NCI-H1436 (cell line): ENCODE measurements around the gene SQSTM1.
"Not testable (repeated sequence)": the region's sequence is repeated elsewhere in the genome, so short reads cannot be mapped to it uniquely, and the experiment has no call there.

ENCODE experiments used
- DNase-seq: peaks from one replicate; lab custom pipeline; 2025; lab: John Stamatoyannopoulos, UW

Gene SQSTM1

DNA sequence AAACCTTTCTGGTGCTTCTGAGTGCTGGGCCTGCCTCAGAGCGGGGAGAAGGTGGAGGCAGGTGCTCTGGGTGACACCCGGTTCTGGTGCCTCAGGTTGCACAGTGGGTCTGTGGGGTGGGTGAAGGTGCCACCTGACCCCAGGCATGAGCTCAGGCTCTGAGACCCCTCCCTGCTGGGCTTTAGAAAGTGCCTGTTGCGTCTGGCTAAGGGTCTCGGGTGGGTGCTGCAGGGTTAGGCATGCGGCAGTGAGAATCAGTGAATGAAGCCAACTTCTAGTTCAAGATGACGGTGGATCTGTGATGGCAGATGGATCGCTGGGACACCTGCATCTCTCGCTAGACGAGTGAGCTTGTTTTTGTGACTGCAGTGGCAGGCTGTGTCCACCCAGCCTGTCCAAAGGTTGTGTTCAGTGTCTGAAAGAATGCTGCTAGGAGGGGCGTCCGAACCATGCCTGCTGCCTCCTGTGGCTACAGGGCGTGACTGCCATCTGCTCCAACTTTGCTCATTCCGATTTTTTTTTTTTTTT is 5.0 kb downstream of the SQSTM1 start:
- DNase-seq: no peak

- no peak for DNase-seq
Observed at GRCh38 chr5:179827680-179828079, 7.0 kb downstream of the SQSTM1 start.

- no peak for DNase-seq
Observed at GRCh38 chr5:179828756-179829421, 8.2 kb downstream of the SQSTM1 start.

DNA sequence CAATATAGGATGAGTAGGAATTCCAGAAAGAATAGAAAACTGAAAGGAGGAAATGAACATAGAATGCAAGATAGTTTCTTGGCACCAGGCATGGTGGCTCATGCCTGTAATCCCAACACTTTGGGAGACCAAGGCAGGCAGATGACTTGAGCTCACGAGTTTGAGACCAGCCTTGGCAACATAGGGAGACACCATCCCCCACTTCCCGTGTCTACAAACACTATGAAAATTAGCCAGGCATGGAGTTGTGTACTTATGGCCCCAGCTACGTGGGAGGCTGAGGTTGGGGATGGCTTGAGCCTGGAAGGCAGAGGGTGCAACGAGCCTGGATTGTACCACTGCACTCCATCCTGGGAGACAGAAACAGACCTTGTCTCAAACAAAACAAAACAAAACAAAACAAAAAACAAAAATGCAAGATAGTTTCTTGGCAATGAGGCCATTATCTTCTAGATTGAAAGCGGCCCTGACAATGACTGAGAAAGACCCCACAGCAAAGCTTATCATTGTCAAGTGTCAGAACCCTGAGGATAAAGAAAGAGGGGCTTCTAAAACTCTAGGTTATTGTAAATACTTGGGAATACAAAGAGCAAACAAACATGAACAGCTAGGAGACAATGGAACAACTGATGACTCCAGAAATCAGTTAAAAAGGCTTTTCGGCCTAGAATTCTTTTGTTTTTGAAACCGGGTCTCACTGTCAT is 9.2 kb downstream of the SQSTM1 start:
- DNase-seq: no peak

- DNase-seq: no peak
Observed at GRCh38 chr5:179830818-179831468, 10.2 kb downstream of the SQSTM1 start.

- DNase-seq: no peak
Observed at GRCh38 chr5:179832039-179832745, 11.5 kb downstream of the SQSTM1 start.

GRCh38 chr5:179833056-179833708 is 12.5 kb downstream of the SQSTM1 start:
- DNase-seq: no peak

GRCh38 chr5:179833709-179834070 is 13.0 kb downstream of the SQSTM1 start:
- DNase-seq: no peak

DNA sequence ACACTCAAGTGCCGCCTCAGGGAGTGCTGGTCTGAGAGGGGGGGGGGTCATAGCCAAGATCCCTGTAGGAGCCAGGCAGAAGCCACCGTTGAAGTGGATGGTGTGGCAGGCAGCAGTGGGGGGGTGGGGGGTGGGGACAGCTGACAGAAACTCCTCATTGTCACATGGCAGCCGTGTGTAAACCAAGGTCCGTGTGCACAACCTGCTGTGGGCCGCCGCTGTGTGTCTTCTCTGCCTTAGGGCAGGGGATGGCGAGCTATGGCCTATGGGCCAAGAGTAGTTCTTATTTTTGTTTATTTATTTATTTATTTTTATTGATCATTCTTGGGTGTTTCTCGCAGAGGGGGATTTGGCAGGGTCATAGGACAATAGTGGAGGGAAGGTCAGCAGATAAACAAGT is 13.4 kb downstream of the SQSTM1 start:
- DNase-seq: no peak

GRCh38 chr5:179834871-179835270 is 14.2 kb downstream of the SQSTM1 start:
- DNase-seq: not testable (repeated sequence)

GRCh38 chr5:179836225-179837019 is 15.7 kb downstream of the SQSTM1 start:
- DNase-seq: no peak

- no peak for DNase-seq
Observed at GRCh38 chr5:179837076-179838011, 16.6 kb downstream of the SQSTM1 start.

DNA sequence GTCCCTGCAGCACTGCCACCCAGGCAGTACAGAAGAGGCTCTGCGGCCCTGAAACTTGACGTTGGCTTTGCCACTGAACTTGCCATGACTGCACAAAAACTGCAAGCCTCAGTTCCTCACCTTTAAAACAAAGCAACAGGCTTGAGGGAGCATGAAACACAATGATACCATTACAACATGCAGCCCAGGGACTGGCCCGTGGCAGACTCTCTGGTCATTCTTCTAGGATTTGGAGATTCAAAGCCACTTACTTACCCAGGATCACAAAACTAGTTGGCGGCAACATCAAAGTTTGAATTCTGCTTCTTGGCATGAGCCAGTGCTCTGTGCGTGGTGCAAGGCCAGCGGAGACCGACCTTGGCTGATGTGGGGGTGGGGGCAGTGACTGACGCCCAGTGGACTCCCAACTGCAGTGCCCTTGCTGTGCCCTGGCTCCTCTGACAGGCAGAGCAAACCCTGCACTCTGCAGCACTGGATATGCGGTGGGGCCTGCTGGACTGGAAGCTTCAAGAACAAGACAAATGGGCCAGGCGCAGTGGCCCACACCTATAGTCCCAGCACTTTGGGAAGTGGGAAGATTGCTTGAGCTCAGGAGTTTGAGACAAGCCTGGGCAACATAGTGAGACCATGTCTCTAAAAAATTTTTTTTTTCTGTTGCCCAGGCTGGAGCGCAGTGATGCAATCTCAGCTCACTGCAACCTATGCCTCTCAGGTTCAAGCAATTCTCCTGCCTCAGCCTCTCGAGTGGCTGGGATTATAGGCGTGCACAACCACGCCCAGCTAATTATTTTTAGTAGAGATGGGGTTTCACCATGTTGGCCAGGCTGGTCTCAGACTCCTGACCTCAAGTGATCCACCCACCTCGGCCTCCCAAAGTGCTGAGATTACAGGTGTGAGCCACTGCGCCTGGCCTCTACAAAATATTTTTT is 18.9 kb downstream of the SQSTM1 start:
- DNase-seq: no peak

DNA sequence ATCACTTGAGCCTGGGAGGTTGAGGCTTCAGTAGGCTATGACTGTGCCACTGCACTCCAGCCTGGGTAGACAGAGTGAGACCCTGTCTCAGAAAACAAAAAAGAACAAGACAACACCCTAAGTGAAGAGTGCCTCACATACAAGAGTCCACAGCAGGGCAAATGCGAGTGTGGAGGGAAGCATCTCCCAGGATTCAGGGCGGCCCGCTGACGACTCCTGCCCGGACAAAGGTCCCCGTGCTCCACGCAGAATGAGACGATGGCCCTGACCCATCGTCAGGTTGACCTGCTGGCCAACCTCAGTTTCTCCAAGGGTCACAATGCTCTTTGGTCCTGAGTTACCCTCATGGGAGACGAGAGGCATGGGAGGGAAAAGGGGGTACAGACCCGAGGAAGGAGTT is 19.6 kb downstream of the SQSTM1 start:
- no peak for DNase-seq

GRCh38 chr5:179840766-179841165 is 20.1 kb downstream of the SQSTM1 start:
- DNase-seq: no peak

GRCh38 chr5:179841621-179842020 is 20.9 kb downstream of the SQSTM1 start:
- no peak for DNase-seq

DNA sequence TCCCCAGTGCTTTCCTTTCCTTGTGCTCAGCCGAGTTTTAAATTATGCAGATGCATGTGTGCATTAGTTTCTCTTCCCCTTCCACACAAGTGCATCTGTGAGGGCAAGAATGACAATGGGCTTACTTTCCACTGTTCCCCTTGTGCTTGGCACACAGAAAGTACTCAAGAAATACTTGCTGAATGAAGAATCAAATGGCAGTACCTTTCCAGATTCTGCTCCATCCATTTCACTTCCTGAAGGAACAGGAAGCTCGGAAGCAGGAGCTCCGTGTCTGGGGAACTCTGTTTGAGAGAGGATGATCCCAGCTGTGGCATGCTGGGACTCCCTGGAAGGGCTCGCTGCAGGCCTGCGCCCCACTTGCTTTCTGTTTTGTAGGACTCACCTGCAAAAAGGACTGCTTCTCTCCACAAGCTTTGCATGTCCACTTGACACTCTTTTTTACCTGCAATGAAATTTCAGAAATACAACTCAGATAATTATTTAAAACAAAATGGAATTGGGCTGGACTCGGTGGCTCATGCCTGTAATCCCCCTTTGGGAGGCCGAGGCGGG is 32.4 kb downstream of the SQSTM1 start:
- DNase-seq: no peak

GRCh38 chr5:179854356-179854755 is 33.7 kb downstream of the SQSTM1 start:
- no peak for DNase-seq

GRCh38 chr5:179858241-179858585 is 37.5 kb downstream of the SQSTM1 start:
- DNase-seq: no peak
